HG02884 (cell line): ENCODE results near the gene FAM114A2.
A peak's percentile ranks its signal among the peaks of the same experiment; 100 is the strongest.
"Not testable (repeated sequence)": the region's sequence is repeated elsewhere in the genome, so short reads cannot be mapped to it uniquely, and the experiment has no call there.

ENCODE experiments used
- ATAC-seq: cut with Tn5 transposase; IDR thresholded peaks from one replicate; pipeline ENCODE4 v1.9.1; 2021; ENCODE audit warnings: mild to moderate bottlenecking, moderate library complexity; ENCODE audit not compliant: unreplicated experiment

The FAM114A2 gene

DNA sequence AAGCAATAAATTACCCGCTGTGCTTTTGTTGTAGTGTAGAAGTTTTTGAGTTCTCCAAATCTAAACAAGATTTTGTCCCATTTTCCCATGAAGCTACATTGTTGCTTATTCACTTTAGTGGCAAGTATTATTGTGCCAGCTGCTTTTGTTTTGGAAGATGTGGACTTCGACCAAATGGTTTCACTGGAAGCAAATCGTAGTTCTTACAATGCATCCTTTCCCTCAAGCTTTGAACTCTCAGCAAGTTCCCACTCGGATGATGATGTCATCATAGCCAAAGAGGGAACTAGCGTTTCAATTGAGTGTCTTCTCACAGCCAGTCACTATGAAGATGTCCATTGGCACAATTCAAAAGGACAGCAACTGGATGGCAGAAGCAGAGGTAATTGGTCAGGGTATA is 10.9 kb upstream of the FAM114A2 start:
- no peak for ATAC-seq

DNA sequence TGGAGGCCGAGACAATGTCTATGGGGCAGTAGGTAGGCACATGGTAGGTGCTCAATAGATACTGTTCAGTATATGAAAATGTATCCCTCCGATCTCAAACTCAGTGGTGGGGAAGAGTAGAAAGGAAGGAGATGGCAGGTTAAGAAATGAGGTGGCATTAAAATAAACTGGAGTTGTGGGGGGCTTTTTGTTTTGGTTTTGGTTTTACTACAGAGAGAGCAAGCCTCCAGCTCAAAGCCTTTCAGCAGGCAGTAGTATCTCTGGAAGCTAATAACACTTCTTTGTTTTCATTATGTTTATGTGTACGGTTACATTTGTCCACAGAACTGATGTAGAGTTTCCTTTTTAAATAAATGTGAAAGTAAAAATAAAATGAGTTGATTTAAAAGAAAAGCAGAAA is 8.6 kb upstream of the FAM114A2 start:
- no peak for ATAC-seq

DNA sequence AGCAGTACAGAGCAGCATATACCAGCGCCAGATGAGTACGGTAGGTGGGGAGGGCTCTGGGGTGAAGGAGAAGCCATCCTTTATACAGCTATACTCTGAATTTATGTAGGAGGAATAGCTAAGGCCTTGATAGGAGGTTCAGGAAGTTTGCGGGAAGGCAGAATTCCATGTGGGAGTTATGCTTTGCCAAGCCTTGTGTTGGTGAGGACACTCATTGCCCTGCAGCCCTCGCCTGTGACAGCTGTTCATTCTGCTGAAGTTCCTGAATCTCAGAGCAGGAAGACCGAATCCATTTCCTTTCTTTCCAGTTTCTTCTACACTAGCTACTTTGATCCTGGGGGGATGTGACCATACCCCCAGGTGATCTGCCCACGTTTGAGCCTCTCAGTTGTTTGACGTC is 7.8 kb upstream of the FAM114A2 start:
- ATAC-seq: no peak

DNA sequence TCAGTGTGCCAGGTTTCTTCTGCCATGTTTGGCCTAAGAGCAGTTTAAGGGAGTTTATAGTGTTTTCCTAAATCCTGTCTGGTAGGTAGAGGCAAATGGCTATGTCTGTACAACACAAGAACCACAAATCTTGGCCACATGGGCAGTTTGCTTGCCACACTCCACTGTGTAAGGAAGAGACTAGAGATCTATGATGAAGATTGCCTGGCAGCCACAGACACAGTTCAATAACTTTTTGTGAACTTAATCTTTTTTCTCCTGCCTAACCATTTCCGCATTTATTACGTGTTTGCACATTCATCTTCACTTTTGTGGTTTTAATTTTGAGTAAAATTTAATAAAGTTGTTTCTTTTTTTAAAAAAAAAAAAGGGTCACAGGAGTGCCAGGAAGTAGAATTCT is 5.9 kb upstream of the FAM114A2 start:
- ATAC-seq: no peak

DNA sequence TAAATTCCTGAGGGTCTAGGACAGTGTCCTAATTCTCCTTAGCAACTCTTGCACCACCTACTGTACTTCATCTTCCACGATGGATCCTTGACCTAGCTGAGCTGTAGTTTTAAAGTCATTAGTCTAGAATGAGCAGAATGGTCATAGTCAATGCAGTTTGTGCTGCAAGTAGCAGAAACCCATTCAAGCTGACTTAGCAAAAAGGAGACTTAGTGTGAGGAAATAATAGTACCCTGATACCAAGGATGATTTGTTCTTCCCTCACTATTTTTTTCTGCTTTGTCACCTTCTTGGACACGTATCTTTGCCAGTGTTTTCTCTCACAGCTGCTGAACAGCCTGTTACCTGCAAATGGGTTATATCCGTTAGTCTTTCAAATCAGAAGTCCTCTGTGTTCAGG is 5.4 kb upstream of the FAM114A2 start:
- no peak for ATAC-seq

DNA sequence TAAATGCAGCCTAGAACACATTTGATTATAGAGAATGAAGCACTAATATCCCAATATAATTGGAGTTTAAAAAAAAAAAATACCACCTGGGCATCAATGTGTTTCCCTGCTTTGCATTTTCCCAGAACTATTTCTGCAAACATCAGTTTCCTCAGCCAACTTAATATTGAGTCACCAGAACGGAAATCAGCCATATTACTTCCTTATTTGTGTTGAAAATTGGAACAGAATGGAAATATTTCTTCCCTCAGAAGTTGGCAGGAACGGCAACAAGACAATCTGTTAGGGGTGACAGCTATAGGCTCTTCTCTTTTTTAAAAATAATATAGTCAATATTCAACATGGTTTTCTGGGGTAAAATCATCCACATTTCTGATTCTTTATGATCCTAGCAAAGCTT is 4.1 kb upstream of the FAM114A2 start:
- no peak for ATAC-seq

DNA sequence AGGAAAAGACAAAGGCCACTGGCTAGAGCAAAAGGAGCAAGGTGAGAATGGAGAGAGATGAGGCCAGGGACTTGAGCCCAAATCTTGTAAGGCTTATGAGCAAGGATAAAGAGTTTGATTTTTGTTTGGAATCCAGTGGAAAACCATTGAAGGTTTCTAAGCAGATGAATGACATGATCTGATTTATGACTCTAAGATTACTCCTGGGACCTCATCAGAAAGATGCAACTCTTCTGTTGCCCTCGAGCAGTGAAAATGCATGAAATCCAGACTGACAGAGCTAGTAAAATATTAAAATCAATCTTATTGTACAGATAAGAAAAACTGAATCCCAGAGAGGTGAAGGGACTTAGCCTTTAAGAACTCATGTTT is 734 bp upstream of the FAM114A2 start:
- ATAC-seq: no peak

DNA sequence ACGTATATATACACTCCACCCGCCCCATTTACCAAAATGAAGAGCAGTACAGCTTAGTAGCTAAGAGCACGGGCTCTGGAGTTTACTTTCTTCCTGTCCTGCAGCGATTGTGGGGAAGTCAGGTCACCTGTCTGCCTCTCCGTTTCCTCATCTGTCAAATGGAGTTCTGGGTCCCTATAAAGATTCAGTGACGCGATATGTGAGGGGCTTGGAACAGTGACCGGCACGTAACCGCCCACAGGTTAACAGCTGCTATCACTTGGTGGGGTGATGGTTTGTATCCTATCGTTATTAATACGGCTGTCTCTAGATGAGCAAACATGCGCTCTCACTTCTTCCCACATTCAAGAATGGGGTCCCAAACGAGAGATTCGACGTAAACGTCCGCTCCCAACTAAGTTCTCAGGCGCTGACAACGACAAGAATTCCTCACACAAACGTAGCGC is 426 bp downstream of the FAM114A2 start:
- peak; percentile 68 for ATAC-seq

DNA sequence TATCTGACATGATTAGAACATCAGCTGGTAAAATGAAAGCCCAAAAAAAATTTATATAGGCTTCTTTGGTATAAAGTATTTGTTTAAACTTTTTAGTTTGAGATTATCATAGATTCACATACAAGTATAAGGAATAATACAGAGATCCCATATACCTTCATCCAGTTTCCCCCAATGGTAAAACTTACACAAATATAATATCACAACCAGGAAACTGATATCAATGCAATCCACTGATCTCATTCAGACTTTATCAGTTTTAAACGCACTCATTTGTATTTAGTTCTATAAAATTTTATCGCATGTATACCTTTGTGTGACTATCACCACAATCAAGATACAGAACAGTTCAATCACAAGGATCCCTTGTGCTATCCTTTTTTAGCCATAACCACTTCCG is 3.8 kb downstream of the FAM114A2 start:
- no peak for ATAC-seq

DNA sequence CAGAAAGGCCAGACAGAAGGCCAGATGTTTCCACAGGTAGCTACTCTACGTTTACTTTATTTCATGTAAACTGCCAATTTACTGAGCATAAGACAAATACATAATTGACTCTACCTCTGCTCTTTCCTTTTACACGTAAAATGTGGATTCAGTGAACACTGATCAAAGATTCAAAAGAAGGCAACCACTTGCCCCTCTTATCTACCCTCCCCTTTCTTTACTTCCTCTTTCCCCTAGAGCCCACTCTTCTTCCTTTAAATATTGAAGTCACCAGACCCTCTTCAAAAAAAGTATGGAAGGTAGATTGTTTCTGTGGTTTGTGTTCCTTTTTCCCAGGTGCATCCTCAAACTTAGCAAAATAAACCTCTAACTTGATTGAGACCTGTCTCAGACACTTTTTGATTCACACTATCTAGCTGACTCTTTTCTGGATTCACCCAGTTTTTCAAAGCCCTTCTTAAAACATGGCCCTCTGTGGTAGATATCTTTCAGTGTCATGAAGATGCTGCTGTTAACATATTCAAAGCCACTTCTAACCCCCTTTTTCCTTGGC is 6.7 kb downstream of the FAM114A2 start:
- no peak for ATAC-seq

DNA sequence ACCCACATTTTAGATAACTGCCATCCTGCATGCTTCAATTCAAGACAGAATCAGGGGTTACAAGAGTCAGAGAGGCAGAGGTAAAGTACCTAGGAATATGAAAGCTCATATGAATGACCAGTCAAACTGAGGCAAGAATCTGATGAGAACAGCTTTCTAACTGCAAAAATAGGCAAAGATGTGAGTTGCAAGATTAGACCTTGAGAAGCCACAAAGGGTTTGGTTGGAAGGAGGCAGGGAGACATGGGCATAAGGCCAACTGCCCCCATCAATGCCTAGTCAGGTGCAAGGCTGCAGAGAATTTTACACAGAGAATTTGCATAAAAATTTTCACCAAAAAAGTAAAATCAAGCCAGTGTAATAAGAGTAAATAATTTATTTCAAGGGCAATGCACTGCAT is 12.8 kb downstream of the FAM114A2 start:
- ATAC-seq: no peak

DNA sequence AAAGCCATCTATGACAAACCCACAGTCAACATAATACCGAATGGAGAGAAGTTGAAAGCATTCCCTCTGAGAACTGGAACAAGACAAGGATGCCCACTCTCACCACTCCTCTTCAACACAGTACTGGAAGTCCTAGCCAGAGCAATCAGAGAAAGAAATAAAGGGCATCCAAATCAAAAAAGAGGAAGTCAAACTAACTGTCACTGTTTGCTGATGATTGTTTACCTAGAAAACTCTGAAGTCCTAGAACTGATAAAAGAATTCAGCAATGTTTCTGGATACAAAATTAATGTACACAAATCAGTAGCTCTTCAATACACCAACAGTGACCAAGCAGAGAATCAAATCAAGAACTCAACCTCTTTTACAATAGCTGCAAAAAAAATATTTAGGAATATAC is 19.8 kb downstream of the FAM114A2 start:
- not testable (repeated sequence) for ATAC-seq

DNA sequence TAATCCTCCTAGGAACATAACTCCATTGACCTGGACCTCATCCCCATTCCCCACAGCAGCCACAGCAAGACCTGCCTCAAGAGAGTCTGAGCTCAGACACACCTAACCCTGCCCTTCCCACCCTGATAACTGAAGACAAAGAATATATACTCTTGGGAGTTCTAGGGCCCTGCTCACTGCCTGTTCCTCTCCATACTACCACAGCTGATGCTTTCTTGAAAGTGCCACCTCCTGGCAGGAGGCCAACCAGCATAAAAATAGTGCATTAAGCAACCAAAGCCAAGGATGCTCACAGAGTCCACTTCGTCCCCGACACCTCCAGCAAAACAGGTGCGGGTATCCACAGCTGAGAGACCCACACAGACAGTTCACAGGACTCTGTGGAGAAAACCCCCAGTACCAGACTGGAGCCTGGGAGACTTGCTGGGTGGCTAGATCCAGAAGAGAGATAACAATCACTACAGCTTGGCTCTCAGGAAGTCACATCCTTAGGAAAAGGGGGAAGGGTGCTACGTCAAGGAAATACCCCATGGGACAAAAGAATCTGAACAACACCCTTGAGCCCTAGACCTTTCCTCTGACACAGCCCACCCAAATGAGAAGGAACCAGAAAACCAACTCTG is 23.5 kb downstream of the FAM114A2 start:
- no peak for ATAC-seq

DNA sequence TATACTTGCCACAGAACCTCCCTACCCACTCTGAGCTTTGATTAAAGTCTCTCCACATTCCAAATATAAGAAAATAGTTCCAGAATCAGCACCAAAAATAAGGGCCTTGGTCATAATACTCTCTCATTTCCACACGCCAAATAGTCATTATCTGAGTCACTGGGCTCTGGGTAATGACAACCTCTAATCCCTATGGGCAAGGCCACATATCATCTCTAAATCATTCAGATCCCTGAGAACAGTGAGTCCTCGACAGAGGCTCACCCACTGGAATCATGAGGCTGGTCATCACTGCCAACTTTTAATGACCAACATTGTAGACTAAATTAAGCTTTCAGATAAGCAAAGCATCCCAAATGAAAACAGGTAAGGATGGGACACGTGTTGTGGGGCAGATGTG is 28.1 kb downstream of the FAM114A2 start:
- ATAC-seq: no peak

DNA sequence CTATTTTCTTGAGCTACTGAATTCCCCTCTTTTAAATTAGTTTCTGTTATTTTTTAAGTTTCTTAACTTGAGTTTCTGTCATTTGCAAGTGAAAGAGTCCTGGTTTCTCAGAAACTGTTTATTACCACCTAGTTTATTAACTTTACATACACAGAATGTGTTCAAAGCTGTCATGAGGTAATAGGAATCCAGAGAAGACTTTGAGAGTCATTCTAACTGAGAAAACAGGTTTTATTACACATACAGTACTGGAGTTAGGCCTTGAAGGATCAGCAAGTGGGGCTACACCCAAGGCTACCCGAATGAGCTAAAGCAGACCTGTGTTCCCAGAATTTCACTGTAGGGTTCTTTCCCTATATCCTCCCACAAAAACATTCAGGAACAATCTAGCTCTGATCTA is 33.1 kb downstream of the FAM114A2 start:
- no peak for ATAC-seq

DNA sequence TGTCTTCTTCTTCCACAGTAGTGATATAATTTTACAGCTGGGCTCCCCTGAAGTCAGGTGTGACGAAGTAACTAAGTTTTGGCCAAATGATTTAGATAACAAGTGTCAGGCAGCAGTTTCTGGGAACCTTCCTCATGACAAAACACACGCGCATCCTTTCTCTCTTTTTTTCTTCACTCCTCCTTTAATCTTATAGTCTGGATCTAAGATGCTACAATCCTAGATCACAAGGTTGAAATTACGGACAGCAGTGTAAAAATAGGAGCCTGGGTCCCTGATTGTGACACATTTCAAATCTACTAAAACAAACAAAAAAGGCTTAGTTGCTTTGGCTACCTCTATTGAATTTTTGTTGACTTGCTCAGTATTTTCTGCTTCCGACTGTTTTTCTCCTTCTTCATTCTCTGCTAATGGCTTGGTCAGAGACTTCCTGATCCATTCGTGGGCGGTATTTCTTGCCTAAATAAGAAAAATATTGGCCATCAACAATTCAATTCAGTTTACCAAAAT is 36.1 kb downstream of the FAM114A2 start:
- ATAC-seq: no peak

DNA sequence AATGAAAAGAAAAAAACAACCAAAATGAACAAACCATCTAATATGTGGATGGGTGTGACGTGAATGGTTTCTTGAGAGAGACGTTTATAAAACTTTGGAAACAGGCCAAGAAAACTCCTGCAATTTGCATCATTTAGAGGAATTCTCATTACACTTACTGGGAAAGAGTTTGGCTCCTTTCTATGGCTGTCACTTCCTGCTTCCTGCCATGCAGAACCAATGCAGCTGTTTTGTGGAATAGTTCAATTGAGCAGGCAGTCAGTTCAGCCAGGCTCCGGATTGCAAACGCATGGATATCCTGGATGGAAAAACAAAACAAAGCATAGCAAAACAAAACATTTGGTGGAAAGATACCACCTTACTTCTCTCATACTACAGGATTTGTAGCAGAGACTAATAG is 36.6 kb downstream of the FAM114A2 start:
- ATAC-seq: no peak

DNA sequence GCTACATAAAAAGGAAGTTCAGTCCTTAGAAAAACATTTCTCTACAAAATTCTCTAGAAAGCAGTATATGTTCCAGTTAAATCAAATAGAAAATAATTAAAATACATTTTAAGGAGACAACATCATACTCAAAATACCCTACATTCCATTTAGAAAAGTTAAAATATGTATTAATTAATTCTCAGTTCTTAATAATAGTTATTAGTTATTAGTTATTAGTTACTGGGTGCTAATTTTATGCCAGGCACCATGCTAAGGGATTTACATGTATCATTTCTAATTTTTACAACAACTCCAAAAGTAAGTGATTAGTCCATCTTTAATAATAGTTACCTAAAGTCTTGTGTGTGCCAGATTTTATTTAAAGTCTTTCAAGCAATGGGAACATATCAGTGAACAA is 38.0 kb downstream of the FAM114A2 start:
- no peak for ATAC-seq

DNA sequence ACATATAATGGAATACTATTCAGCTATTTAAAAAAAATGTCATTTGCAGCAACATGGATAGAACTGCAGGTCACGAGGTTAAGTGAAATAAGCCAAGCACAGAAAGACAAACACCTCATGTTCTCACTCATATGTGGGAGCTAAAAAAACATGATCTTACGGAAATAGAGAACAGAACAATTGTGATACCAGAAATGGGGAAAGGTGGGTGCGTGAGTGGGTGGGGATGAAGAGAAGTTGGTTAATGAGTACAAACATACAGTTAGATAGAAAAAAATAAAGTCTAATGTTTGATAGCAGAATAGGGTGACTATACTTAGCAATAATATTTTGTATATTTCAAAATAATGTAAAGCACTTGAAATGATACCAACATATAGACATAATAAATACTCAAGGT is 38.7 kb downstream of the FAM114A2 start:
- no peak for ATAC-seq

DNA sequence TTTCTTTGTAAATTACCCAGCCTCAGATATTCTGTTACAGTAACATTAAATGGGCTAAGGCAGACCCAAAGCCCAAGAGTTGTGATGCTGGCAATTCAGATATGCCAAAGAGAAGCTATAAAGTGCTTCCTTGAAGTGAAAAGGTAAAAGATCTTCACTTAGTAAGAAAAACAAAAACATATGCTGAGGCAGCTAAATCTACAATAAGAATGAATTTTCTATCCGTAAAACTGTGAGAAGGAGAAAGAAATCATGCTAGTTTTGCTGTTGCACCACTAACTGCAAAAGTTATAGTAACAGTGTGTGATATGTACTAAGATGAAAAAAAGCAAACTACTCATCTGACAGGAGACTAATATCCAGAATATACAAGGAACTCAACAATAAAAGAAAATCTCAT is 39.9 kb downstream of the FAM114A2 start:
- ATAC-seq: no peak

DNA sequence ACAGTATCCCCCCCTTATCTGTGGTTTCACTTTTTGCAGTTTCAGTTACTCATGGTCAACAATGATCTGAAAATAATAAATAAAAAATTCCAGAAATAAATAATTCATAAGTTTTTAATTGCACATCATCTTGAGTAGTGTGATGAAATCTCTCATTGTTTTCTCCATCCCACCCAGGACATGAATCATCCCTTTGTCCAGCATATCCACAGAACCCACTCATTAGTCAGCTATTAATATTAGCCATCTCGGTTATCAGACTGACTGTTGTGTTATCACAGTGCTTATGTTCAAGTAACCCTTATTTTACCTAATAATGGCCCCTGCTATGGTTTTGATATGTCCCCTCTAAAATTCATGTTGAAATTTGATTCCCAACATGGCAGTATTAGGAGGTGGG is 40.7 kb downstream of the FAM114A2 start:
- ATAC-seq: no peak

DNA sequence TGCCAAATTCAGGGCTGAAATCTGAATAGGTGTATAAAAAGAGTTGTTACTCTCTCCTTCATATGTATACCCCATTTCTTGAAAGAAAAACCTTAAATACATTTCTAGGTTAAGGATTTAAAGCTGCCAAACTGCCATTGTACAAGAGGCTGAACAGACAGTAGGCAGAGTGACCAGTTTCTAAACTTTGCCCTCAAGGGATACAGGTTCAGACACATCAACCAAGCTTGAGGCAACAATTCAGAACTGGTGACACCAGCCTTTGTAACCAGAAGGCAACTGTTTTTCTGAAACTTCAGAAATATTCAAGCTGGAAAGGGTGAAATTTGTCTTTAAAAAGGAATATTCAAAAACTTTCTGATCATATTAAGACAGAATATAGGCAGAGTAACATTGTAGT is 47.5 kb downstream of the FAM114A2 start:
- no peak for ATAC-seq

DNA sequence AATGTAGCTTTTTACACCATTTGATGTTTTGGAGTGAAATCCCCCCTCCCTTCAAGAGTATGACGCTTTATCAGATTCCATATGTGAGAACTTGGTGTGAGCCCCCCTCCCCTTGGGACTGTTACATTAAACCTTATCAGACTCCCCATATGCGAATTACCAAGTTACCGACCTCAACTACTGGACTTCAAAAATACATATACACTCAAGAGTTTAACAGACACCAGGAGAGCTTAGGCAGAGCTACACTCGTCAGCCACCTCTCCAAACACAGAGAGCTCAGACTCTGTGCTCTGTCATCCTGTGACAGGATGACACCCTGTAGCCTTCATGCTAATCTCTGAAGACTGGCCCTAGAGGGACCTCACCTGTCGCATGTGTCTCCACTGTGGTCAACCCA is 50.2 kb downstream of the FAM114A2 start:
- ATAC-seq: no peak
